ENCODE measurements around the gene TPCN1.

The TPCN1 gene

DNA sequence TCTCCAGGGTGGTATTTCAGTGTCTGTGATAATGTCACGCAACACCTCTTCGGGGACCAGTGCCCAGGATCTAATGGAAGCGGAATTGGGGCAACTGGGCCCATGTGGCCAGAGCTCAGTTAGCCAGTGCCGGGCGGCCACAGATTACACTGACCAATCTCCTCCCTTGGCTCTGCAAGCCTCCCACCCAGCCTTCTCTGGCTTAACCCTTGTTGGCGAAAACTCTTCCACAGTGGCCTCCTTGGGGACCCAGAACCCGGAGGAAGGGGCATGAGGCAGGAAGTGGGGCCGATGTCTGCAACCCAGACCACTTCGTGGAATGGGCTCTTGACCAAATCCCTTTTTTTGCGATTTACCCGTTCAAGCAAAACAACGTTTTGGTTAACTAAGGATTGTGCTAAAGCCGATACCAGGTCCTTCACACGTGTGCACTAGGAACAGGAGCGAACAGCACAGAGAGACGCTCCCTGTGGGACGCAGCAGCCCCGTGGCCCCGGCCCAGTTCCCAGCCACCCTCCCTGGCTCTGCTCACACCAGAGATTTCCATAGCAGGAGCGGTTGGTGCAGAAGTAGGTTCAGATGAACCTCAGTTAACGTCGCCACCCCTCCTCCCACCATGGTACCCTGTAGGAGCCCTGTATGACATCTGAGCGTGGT is 75.4 kb downstream of the TPCN1 start:
- no peak for TF ChIP-seq TAF1 (IDR thresholded peaks at IDR 0.05; ENCODE audit: low read depth, low read length)
- no peak for TF ChIP-seq POU2F2 (IDR thresholded peaks at IDR 0.05; ENCODE audit: low read depth, low read length)
- no peak for TF ChIP-seq POLR2AphosphoS5 (IDR thresholded peaks at IDR 0.05; ENCODE audit: low read depth, low read length)
- TF ChIP-seq SPI1 (IDR thresholded peaks at IDR 0.05; ENCODE audit: low read depth, low read length), result no peak
- no peak for TF ChIP-seq POLR2A (IDR thresholded peaks at IDR 0.05; ENCODE audit: low read depth, low read length)
- TF ChIP-seq PAX5 (IDR thresholded peaks at IDR 0.05; ENCODE audit: insufficient read depth, low read length, severe bottlenecking), result no peak
- DNase-seq (ENCODE audit: insufficient read length, low spot score) (no peak), FAIRE-seq (no peak)

DNA sequence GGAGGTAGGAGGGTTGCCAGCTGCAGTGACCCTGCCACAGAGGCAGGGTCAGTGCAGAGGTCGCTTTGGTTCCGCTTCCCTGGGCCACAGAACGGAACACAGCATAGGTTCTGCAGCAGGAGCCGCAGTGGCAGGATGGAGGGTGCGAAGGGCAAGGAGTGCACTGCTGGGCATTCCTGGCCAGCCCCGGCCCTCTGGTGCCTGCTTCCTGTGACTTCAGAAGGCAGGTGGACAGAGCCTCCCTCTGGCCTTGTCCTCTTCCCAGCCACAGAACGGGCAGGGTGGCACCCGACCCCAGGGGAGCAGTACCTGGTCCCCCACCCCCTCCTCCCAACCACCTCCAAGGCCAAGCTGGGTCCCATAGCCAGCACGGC is 75.9 kb downstream of the TPCN1 start:
- TF ChIP-seq POLR2AphosphoS5 (IDR thresholded peaks at IDR 0.05; ENCODE audit: low read depth, low read length) (no peak), TAF1 (IDR thresholded peaks at IDR 0.05; ENCODE audit: low read depth, low read length) (no peak), POLR2A (IDR thresholded peaks at IDR 0.05; ENCODE audit: low read depth, low read length) (no peak), PAX5 (IDR thresholded peaks at IDR 0.05; ENCODE audit: insufficient read depth, low read length, severe bottlenecking) (no peak), POU2F2 (IDR thresholded peaks at IDR 0.05; ENCODE audit: low read depth, low read length) (no peak), SPI1 (IDR thresholded peaks at IDR 0.05; ENCODE audit: low read depth, low read length) (no peak)
- FAIRE-seq (no peak), DNase-seq (ENCODE audit: insufficient read length, low spot score) (no peak)

DNA sequence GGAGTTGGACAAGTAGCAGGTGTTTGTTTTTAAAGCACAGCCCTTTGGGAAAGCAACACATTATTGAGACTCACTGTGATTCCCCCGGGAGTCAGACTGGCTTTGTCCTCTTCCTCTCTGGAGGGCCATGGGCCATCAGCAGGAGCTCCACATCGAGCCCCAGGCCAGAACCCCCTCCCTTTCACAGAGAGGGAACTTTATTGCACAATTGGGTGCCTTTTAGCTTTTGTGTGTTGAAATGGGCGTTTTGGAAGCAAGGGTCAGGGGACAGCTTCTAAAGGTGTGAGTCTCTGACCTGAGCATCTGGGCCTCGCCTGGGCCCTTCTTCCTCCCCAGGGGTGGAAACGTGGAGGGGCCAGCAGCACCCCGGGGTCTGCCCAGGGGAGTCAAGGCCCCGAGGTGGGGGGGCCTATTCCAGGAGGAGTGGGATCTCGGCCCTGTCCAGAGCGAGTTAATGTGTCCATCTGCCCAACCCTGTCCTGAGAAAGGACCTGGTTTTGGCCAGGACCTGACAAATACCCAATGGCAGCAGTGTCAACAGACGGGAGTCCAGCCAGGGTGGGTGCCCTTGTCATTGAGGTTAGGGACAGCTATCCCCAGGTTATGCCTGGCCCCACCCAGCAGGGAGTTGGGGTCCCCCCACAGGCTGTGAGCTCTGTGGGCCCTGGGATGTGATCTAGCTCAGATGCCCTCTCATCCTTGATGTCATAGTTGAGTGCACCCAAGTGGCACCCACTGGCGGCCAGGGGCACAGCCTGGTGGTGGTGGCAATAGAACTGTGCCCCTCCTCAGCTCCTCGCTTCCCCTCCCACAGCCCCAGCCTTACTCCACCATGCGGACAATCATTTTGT is 76.6 kb downstream of the TPCN1 start:
- DNase-seq (ENCODE audit: insufficient read length, low spot score) (no peak), FAIRE-seq (no peak)
- TF ChIP-seq TAF1 (IDR thresholded peaks at IDR 0.05; ENCODE audit: low read depth, low read length) (no peak), POU2F2 (IDR thresholded peaks at IDR 0.05; ENCODE audit: low read depth, low read length) (no peak), PAX5 (IDR thresholded peaks at IDR 0.05; ENCODE audit: insufficient read depth, low read length, severe bottlenecking) (no peak), SPI1 (IDR thresholded peaks at IDR 0.05; ENCODE audit: low read depth, low read length) (no peak), POLR2AphosphoS5 (IDR thresholded peaks at IDR 0.05; ENCODE audit: low read depth, low read length) (no peak), POLR2A (IDR thresholded peaks at IDR 0.05; ENCODE audit: low read depth, low read length) (no peak)

DNA sequence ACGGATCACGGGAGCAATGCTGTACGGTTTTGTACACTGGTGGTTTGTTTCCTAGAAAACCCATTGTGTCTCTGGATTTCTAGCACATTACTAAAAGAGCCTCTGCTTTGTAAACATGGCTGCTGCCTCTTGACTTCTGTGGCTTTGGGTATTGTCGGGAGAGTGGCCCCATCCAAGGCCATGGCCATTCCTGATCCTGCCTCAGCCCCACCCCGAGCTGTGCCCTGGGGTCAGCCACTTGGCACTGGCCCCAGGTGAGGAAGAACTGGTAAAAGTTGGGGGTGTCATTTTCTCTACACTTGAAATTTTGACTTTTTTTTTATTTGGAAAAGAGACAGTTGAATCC is 77.2 kb downstream of the TPCN1 start:
- DNase-seq (ENCODE audit: insufficient read length, low spot score), result no peak
- no peak for FAIRE-seq
- TF ChIP-seq POLR2AphosphoS5 (IDR thresholded peaks at IDR 0.05; ENCODE audit: low read depth, low read length) (no peak), PAX5 (IDR thresholded peaks at IDR 0.05; ENCODE audit: insufficient read depth, low read length, severe bottlenecking) (no peak), POU2F2 (IDR thresholded peaks at IDR 0.05; ENCODE audit: low read depth, low read length) (no peak), SPI1 (IDR thresholded peaks at IDR 0.05; ENCODE audit: low read depth, low read length) (no peak), TAF1 (IDR thresholded peaks at IDR 0.05; ENCODE audit: low read depth, low read length) (no peak), POLR2A (IDR thresholded peaks at IDR 0.05; ENCODE audit: low read depth, low read length) (no peak)

DNA sequence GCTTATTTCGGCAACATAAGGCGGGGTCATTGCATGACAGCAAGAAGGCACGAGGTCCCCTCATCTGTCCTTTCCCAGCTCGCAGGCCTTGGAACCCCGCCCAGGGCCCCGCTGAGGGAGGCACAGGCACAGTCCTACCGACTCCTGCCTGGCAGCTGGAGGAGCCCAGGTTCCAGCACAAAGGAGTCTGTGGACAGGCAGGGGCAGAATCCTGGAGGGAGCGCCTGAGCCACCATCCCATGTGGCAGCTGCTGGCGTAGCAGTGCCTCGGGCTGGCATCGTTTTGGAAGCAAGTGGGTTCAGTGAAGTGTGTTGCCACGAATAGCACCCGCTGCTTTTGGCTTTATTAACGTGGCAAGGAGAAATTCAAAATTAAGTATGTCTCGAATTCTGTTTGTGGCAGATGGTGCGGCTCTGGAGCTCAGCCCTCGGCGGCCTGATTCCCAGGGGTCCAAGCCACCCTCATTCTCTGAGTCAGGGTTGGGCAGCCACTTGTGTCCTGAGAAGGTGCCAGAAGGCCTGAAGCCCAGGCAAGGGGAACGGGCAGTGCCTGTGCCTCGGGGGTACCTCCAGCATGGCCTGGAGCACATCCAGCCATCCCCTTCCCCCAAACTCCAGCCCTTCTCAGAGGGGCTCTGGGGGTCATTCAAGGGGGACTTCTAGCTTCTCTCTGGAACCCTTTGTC is 77.7 kb downstream of the TPCN1 start:
- FAIRE-seq (no peak), DNase-seq (ENCODE audit: insufficient read length, low spot score) (no peak)
- TF ChIP-seq POLR2AphosphoS5 (IDR thresholded peaks at IDR 0.05; ENCODE audit: low read depth, low read length) (no peak), PAX5 (IDR thresholded peaks at IDR 0.05; ENCODE audit: insufficient read depth, low read length, severe bottlenecking) (no peak)

DNA sequence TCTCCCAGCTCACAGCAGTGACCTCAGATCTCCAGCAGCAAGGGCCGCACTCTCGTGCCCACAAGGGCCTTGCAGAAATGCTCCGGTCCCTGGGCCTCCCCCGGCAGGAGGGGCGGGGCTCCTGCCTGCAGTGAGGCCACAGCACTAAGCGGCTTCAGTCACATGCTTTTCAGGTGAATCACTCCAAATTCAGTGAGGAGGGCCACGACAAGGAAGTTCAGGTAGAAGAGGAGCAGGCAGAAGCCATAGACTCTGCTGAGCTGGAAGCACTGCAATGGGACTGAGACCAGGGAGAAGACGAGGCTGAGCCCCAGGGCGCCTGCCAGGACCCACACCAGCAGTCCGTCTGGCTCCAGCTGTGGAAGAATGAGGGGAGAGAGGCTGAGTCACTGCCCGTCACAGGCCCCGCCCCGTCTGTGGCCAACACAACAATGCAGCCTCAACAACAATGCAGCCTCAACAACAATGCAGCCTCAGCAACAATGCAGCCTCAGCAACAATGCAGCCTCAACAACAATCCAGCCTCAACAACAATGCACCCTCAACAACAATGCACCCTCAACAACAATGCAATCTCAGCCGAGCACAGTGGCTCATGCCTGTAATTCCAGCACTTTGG is 78.5 kb downstream of the TPCN1 start:
- DNase-seq (ENCODE audit: insufficient read length, low spot score) (no peak), FAIRE-seq (no peak)
- no peak for TF ChIP-seq POU2F2 (IDR thresholded peaks at IDR 0.05; ENCODE audit: low read depth, low read length)

DNA sequence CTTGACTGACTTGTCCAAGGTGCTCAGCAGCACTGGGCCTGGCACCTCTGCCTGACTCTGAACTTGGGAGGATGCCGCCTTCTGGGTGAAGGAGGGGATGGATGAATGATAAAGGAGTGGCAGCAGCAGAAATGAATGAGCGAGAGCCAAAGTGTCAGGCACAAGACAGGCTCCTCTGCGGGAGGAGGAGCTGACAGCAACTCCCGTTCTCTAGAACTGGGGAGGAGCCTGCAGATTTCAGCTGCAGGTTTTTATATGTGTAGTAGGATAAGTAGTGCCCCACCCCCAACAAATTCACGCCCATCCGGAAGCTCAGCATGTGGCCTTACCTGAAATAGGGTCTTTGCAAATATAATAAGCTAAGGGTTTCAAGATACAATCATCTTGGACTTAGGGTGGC is 80.5 kb downstream of the TPCN1 start:
- DNase-seq (ENCODE audit: insufficient read length, low spot score) (no peak), FAIRE-seq (no peak)
- TF ChIP-seq POLR2AphosphoS5 (IDR thresholded peaks at IDR 0.05; ENCODE audit: low read depth, low read length), result no peak
- no peak for TF ChIP-seq POU2F2 (IDR thresholded peaks at IDR 0.05; ENCODE audit: low read depth, low read length)
- TF ChIP-seq SPI1 (IDR thresholded peaks at IDR 0.05; ENCODE audit: low read depth, low read length), result no peak
- TF ChIP-seq PAX5 (IDR thresholded peaks at IDR 0.05; ENCODE audit: insufficient read depth, low read length, severe bottlenecking), result no peak
- no peak for TF ChIP-seq POLR2A (IDR thresholded peaks at IDR 0.05; ENCODE audit: low read depth, low read length)
- TF ChIP-seq TAF1 (IDR thresholded peaks at IDR 0.05; ENCODE audit: low read depth, low read length), result no peak

DNA sequence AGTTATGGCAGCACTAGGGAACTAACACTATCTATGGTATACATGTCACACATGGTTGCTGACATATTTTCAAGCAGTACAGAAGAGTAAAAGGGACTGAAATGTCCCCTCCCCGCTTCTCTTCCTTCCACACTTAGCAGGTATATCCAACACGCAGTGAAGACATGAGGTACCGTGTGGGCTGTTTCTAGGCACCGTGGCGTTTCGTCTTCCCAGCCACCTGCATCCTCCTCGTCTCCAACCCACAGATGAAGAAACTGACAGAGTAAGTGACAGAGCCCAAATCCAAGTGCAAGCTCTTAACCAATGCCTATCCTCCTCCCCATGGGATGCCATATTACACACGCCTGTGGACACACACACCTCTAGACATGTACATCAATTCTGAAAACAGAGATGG is 81.2 kb downstream of the TPCN1 start:
- DNase-seq (ENCODE audit: insufficient read length, low spot score) (no peak), FAIRE-seq (no peak)
- TF ChIP-seq PAX5 (IDR thresholded peaks at IDR 0.05; ENCODE audit: insufficient read depth, low read length, severe bottlenecking) (no peak), POLR2AphosphoS5 (IDR thresholded peaks at IDR 0.05; ENCODE audit: low read depth, low read length) (no peak), TAF1 (IDR thresholded peaks at IDR 0.05; ENCODE audit: low read depth, low read length) (no peak), POLR2A (IDR thresholded peaks at IDR 0.05; ENCODE audit: low read depth, low read length) (no peak), POU2F2 (IDR thresholded peaks at IDR 0.05; ENCODE audit: low read depth, low read length) (no peak), SPI1 (IDR thresholded peaks at IDR 0.05; ENCODE audit: low read depth, low read length) (no peak)

DNA sequence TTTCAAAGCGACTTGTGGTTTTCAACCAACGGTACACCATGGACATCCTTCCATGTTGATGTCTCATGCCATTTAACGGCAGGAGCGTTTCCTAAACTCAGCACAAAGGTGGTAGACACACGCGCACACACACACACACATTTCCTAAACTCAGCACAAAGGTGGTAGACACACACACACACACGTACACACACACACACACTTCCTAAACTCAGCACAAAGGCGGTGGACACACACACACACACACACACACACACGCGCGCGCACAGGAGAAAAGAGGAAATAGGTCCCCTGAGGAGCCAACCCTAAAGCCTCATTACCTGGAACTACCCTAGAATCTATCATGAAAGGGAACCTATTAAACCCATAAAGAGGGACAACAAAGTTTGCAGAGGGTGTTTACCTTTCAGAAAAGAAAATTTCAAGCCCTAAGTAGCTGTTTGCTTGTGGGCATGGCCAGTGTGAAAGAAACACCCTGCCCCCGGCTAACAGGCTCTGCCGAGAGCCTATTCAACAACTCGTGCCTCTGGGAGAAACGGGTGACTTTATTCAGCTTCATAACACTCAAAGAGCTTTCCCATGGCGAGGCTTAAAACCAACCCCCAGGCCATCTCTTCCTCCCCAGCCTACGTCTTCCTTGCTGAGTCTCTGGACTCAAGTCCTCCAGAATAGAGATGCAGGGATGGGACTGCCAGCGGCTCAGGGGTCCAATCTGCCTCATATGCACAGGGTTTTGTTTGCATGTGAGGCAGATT is 81.8 kb downstream of the TPCN1 start:
- DNase-seq (ENCODE audit: insufficient read length, low spot score), result no peak
- TF ChIP-seq PAX5 (IDR thresholded peaks at IDR 0.05; ENCODE audit: insufficient read depth, low read length, severe bottlenecking), result no peak
- no peak for TF ChIP-seq POLR2AphosphoS5 (IDR thresholded peaks at IDR 0.05; ENCODE audit: low read depth, low read length)
- no peak for TF ChIP-seq TAF1 (IDR thresholded peaks at IDR 0.05; ENCODE audit: low read depth, low read length)
- no peak for TF ChIP-seq POU2F2 (IDR thresholded peaks at IDR 0.05; ENCODE audit: low read depth, low read length)
- no peak for TF ChIP-seq SPI1 (IDR thresholded peaks at IDR 0.05; ENCODE audit: low read depth, low read length)
- TF ChIP-seq POLR2A (IDR thresholded peaks at IDR 0.05; ENCODE audit: low read depth, low read length), result no peak
- FAIRE-seq, result no peak
